Mucosa of descending colon (tissue), 3 donors: ENCODE data around the gene TCERG1L. TPM values are rescaled to one million over a fixed set of nuclear protein-coding genes. Genes with fewer than 3 reads are reported as not detected.

Experiments
- ATAC-seq: fragments of 200-7000 bp; cut with Tn5 transposase; one replicate; pipeline ENCODE4 v1.9.1; 2020; ENCODE audit warnings: mild to moderate bottlenecking, moderate library complexity
- DNase-seq, 3 donors: peaks; one replicate each; pipeline ENCODE4 v3.0.0-alpha.2; 2020
- H3K36me3 ChIP-seq: fragments of 200-600 bp; one replicate; pipeline ENCODE4 v1.8.0; 2021; ENCODE audit warnings: low read depth, mild to moderate bottlenecking
- H3K4me1 ChIP-seq: fragments of 200-600 bp; one replicate; pipeline ENCODE4 v1.8.0; 2021; ENCODE audit warnings: low read depth, mild to moderate bottlenecking
- H3K4me3 ChIP-seq: fragments of 200-600 bp; one replicate; pipeline ENCODE4 v1.8.0; 2021; ENCODE audit warnings: mild to moderate bottlenecking
- H3K9me3 ChIP-seq: fragments of 200-600 bp; one replicate; pipeline ENCODE4 v1.8.0; 2021; ENCODE audit warnings: mild to moderate bottlenecking
- CTCF ChIP-seq: fragments of 200-600 bp; IDR thresholded peaks from one replicate; pipeline ENCODE4 v1.8.0; 2022; ENCODE audit warnings: antibody characterized with exemption, mild to moderate bottlenecking
- intact Hi-C, 2 donors: fragments of 100-400 bp; cut with DNase I in 1 of 2; cut with micrococcal nuclease in 1 of 2; formaldehyde crosslinking; loops; one replicate each; pipeline versions ENCODE4 v1.11.0 to v1.11.1; 2022; cut with DNase I, micrococcal nuclease
- total RNA-seq, 3 donors: library from RNA; stranded (reverse); fragmentation: NEBNext Ultra II Directional in 2 of 3; extraction: Animal tissue kit (Norgen Biotek cat#: 25700) in 2 of 3; gene quantifications; one replicate each; pipeline versions ENCODE4 v1.2.1 to v1.2.4, GENCODE V29; 2021 to 2023
- donor health status: DM: no; HTN: no; CAD: no; lungs with moderate emphysema.
- donor health status: DM: no; HTN: no; CAD: no.
- donor health status: DM: no; HTN: yes; CAD: no.

TCERG1L gene
- total RNA-seq, 3 donors from 2014 or later: not detected

- H3K36me3 ChIP-seq: no peaks in the 10 kb centered on the region
- no peaks in the 10 kb centered on the region for H3K4me1 ChIP-seq
- intact Hi-C loops: no loop called here
- no peak overlapping the region for H3K4me3 ChIP-seq
- ATAC-seq: no peak
- no peak for TF ChIP-seq CTCF
- peaks cover 13% of the 10 kb centered on the region for H3K9me3 ChIP-seq
- no peak for DNase-seq
Observed at GRCh38 chr10:131056091-131056579, 255.4 kb downstream of the TCERG1L start.

GRCh38 chr10:131055437-131055836 is 256.1 kb downstream of the TCERG1L start:
- Histone ChIP-seq H3K36me3 (no peaks in the 10 kb centered on the region), H3K4me1 (no peaks in the 10 kb centered on the region), H3K4me3 (no peak overlapping the region), H3K9me3 (peaks cover 13% of the 10 kb centered on the region)
- intact Hi-C loops: no loop called here
- TF ChIP-seq CTCF: no peak
- no peak for DNase-seq
- ATAC-seq: no peak

- DNase-seq (no peak), ATAC-seq (no peak)
- H3K9me3 ChIP-seq: peaks cover 6% of the 10 kb centered on the region
- no peak overlapping the region for H3K4me3 ChIP-seq
- intact Hi-C loops: no loop called here
- H3K4me1 ChIP-seq: no peaks in the 10 kb centered on the region
- no peak for TF ChIP-seq CTCF
- H3K36me3 ChIP-seq: no peaks in the 10 kb centered on the region
Observed at GRCh38 chr10:131053192-131053591, 258.3 kb downstream of the TCERG1L start.

GRCh38 chr10:131050162-131050766 is 261.3 kb downstream of the TCERG1L start:
- no peak for DNase-seq
- H3K9me3 ChIP-seq: no peaks in the 10 kb centered on the region
- no peak overlapping the region for H3K4me3 ChIP-seq
- H3K4me1 ChIP-seq: no peaks in the 10 kb centered on the region
- no peak for ATAC-seq
- TF ChIP-seq CTCF: no peak
- intact Hi-C loops: no loop called here
- H3K36me3 ChIP-seq: no peaks in the 10 kb centered on the region

- Histone ChIP-seq H3K9me3 (no peaks in the 10 kb centered on the region), H3K4me3 (no peak overlapping the region), H3K36me3 (no peaks in the 10 kb centered on the region), H3K4me1 (no peaks in the 10 kb centered on the region)
- no peak for TF ChIP-seq CTCF
- ATAC-seq (no peak), DNase-seq (no peak)
- intact Hi-C loops: no loop called here
Observed at GRCh38 chr10:131049016-131049415, 262.5 kb downstream of the TCERG1L start.

- intact Hi-C loops: no loop called here
- Histone ChIP-seq H3K4me1 (no peaks in the 10 kb centered on the region), H3K4me3 (no peak overlapping the region), H3K36me3 (no peaks in the 10 kb centered on the region), H3K9me3 (no peaks in the 10 kb centered on the region)
- no peak for DNase-seq
- no peak for ATAC-seq
- no peak for TF ChIP-seq CTCF
Observed at GRCh38 chr10:131048606-131049005, 262.9 kb downstream of the TCERG1L start.
